Measurements from ENCODE around the gene DLG5.

DNA sequence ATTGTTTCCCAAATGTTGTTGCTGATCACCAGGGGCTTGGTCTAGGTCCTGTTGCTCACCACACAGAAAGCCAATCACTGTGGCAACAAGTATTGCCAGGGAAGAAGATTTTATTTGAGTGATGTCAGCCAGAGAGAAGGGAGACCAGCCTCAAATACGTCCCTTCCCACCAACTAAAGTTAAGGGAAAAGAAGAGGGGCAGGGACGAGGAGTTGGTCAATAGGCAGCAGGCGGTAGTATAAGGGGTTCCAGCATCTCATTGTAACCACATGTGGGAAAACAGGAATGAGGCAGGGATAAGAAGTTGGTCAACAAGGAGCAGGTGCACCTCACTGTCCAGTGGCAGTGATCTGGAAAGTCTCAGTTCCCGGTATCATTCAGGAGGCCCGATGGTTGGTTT, 150.1 kb downstream of the DLG5 start:
- TF ChIP-seq RXRA (IDR thresholded peaks at IDR 0.05) (no peak), GABPA (IDR thresholded peaks at IDR 0.05 in 1 of 2, conservative IDR thresholded peaks at IDR 0.05 in 1 of 2) (no peak), EGR1 (IDR thresholded peaks at IDR 0.05; ENCODE audit: low read depth in 2 of 2) (no peak), YY1 (IDR thresholded peaks at IDR 0.05) (no peak), RAD21 (IDR thresholded peaks at IDR 0.05) (no peak)
- TF ChIP-seq, protein P1, sequence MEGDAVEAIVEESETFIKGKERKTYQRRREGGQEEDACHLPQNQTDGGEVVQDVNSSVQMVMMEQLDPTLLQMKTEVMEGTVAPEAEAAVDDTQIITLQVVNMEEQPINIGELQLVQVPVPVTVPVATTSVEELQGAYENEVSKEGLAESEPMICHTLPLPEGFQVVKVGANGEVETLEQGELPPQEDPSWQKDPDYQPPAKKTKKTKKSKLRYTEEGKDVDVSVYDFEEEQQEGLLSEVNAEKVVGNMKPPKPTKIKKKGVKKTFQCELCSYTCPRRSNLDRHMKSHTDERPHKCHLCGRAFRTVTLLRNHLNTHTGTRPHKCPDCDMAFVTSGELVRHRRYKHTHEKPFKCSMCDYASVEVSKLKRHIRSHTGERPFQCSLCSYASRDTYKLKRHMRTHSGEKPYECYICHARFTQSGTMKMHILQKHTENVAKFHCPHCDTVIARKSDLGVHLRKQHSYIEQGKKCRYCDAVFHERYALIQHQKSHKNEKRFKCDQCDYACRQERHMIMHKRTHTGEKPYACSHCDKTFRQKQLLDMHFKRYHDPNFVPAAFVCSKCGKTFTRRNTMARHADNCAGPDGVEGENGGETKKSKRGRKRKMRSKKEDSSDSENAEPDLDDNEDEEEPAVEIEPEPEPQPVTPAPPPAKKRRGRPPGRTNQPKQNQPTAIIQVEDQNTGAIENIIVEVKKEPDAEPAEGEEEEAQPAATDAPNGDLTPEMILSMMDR (IDR thresholded peaks at IDR 0.05; ENCODE audit: low read depth, low read length, missing input control): no peak
- TF ChIP-seq, protein P2, sequence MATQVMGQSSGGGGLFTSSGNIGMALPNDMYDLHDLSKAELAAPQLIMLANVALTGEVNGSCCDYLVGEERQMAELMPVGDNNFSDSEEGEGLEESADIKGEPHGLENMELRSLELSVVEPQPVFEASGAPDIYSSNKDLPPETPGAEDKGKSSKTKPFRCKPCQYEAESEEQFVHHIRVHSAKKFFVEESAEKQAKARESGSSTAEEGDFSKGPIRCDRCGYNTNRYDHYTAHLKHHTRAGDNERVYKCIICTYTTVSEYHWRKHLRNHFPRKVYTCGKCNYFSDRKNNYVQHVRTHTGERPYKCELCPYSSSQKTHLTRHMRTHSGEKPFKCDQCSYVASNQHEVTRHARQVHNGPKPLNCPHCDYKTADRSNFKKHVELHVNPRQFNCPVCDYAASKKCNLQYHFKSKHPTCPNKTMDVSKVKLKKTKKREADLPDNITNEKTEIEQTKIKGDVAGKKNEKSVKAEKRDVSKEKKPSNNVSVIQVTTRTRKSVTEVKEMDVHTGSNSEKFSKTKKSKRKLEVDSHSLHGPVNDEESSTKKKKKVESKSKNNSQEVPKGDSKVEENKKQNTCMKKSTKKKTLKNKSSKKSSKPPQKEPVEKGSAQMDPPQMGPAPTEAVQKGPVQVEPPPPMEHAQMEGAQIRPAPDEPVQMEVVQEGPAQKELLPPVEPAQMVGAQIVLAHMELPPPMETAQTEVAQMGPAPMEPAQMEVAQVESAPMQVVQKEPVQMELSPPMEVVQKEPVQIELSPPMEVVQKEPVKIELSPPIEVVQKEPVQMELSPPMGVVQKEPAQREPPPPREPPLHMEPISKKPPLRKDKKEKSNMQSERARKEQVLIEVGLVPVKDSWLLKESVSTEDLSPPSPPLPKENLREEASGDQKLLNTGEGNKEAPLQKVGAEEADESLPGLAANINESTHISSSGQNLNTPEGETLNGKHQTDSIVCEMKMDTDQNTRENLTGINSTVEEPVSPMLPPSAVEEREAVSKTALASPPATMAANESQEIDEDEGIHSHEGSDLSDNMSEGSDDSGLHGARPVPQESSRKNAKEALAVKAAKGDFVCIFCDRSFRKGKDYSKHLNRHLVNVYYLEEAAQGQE (IDR thresholded peaks at IDR 0.05): no peak
- TF ChIP-seq, protein P3, sequence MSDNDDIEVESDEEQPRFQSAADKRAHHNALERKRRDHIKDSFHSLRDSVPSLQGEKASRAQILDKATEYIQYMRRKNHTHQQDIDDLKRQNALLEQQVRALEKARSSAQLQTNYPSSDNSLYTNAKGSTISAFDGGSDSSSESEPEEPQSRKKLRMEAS (IDR thresholded peaks at IDR 0.05): no peak
